GM23338 (cell line): Measurements from ENCODE around the gene CDC25B. TPM values are rescaled to one million over a fixed set of nuclear protein-coding genes. Genes with fewer than 3 reads are reported as not detected.

Experiments
- ATAC-seq: fragments of 200-7000 bp; cut with Tn5 transposase; 3 replicates; pipeline ENCODE4 v1.9.1; 2020
- DNase-seq: peaks from one replicate; pipeline ENCODE4 v3.0.0-alpha.2; 2015; ENCODE audit warnings: low spot score
- H2AFZ ChIP-seq: fragments of 200-600 bp; sonication (generic); 2 replicates; pipeline ENCODE4 v1.8.0; 2016; ENCODE audit warnings: antibody characterized with exemption, mild to moderate bottlenecking, moderate library complexity
- H3F3A ChIP-seq: fragments of 200-600 bp; sonication (generic); replicated peaks from 2 replicates; pipeline ENCODE4 v1.8.0; 2017; ENCODE audit warnings: antibody characterized with exemption, mixed run types, low read depth
- H3K27ac ChIP-seq: fragments of 200-600 bp; sonication (generic); 2 replicates; pipeline ENCODE4 v1.6.1; 2016; ENCODE audit warnings: low read depth
- H3K27me3 ChIP-seq: fragments of 200-600 bp; sonication (generic); 2 replicates; pipeline ENCODE4 v1.8.0; 2016; ENCODE audit warnings: mild to moderate bottlenecking, mixed run types, moderate library complexity; ENCODE audit not compliant: insufficient read depth
- H3K36me3 ChIP-seq: fragments of 200-600 bp; sonication (generic); 2 replicates; pipeline ENCODE4 v1.8.0; 2016; ENCODE audit warnings: mild to moderate bottlenecking; ENCODE audit not compliant: insufficient read depth
- H3K4me1 ChIP-seq: fragments of 200-600 bp; sonication (generic); 2 replicates; pipeline ENCODE4 v1.8.0; 2016; ENCODE audit warnings: mild to moderate bottlenecking, moderate library complexity; ENCODE audit not compliant: insufficient read depth
- H3K4me2 ChIP-seq: fragments of 200-600 bp; sonication (generic); 2 replicates; pipeline ENCODE4 v1.7.1; 2017; ENCODE audit warnings: mixed run types
- H3K4me3 ChIP-seq: fragments of 200-600 bp; sonication (generic); 2 replicates; pipeline ENCODE4 v1.6.1; 2016; ENCODE audit warnings: mixed run types
- H3K79me2 ChIP-seq: fragments of 200-600 bp; sonication (generic); replicated peaks from 2 replicates; pipeline ENCODE4 v1.8.0; 2017; ENCODE audit warnings: mild to moderate bottlenecking; ENCODE audit not compliant: insufficient read depth
- H3K9me2 ChIP-seq: fragments of 200-600 bp; sonication (generic); 2 replicates; pipeline ENCODE4 v1.8.0; 2017; ENCODE audit not compliant: insufficient read depth
- H4K20me1 ChIP-seq: fragments of 200-600 bp; sonication (generic); replicated peaks from 2 replicates; pipeline ENCODE4 v1.8.0; 2017; ENCODE audit warnings: mild to moderate bottlenecking; ENCODE audit not compliant: insufficient read depth
- H3K27ac Mint-ChIP-seq: 2 replicates; pipeline ENCODE4 v1.8.0; 2020; ENCODE audit warnings: inconsistent platforms, mild to moderate bottlenecking, moderate library complexity, mixed read lengths
- H3K27me3 Mint-ChIP-seq: 3 replicates; pipeline ENCODE4 v1.8.0; 2022; ENCODE audit warnings: low read depth, mild to moderate bottlenecking, moderate library complexity, mixed read lengths, inconsistent platforms; ENCODE audit not compliant: insufficient read depth, poor library complexity
- H3K36me3 Mint-ChIP-seq: 3 replicates; pipeline ENCODE4 v1.8.0; 2021; ENCODE audit warnings: low read depth, mild to moderate bottlenecking, inconsistent platforms, moderate library complexity, mixed read lengths
- H3K4me1 Mint-ChIP-seq: 3 replicates; pipeline ENCODE4 v1.8.0; 2020; ENCODE audit warnings: mild to moderate bottlenecking, inconsistent platforms, mixed read lengths
- H3K4me3 Mint-ChIP-seq: 3 replicates; pipeline ENCODE4 v1.8.0; 2021; ENCODE audit warnings: moderate library complexity, mild to moderate bottlenecking, inconsistent platforms, mixed read lengths
- H3K9me3 Mint-ChIP-seq: 3 replicates; pipeline ENCODE4 v1.8.0; 2020; ENCODE audit warnings: moderate library complexity, mild to moderate bottlenecking, inconsistent platforms, mixed read lengths
- CREB1 ChIP-seq: fragments of 250-450 bp; sonication (Bioruptor Pico); IDR thresholded peaks from 2 replicates; pipeline ENCODE4 v1.5.0; 2020; ENCODE audit warnings: low read depth, mild to moderate bottlenecking, moderate library complexity
- CTCF ChIP-seq, 2 experiments: fragments of 200-600 bp in 1 of 2; sonication (generic) in 1 of 2; conservative IDR thresholded peaks; 2 replicates each; pipeline versions ENCODE4 v1.5.1 to v1.6.1; 2016 to 2017; ENCODE audit warnings: antibody characterized with exemption in 2 of 2, low read depth in 2 of 2, mild to moderate bottlenecking in 2 of 2, moderate library complexity in 1 of 2
- EZH2 ChIP-seq: fragments of 200-600 bp; sonication (generic); IDR thresholded peaks from one replicate; pipeline ENCODE4 v1.8.0; 2017; ENCODE audit warnings: antibody characterized with exemption, mild to moderate bottlenecking, low read depth; ENCODE audit not compliant: unreplicated experiment
- JUNB ChIP-seq: IDR thresholded peaks from one replicate; pipeline ENCODE4 v1.6.1; 2016; ENCODE audit warnings: antibody characterized with exemption; ENCODE audit not compliant: unreplicated experiment
- NANOG ChIP-seq: IDR thresholded peaks from 2 replicates; pipeline ENCODE4 v1.6.1; 2016; ENCODE audit warnings: antibody characterized with exemption, borderline replicate concordance
- STAT1 ChIP-seq: IDR thresholded peaks from one replicate; pipeline ENCODE4 v1.6.1; 2016; ENCODE audit warnings: antibody characterized with exemption; ENCODE audit not compliant: unreplicated experiment
- ZNF331 ChIP-seq: fragments of 250-450 bp; sonication (Bioruptor Pico); IDR thresholded peaks from 2 replicates; pipeline ENCODE4 v1.5.0; 2020; ENCODE audit warnings: low read depth, mild to moderate bottlenecking, moderate library complexity
- polyA plus RNA-seq: library from polyadenylated mRNA; unstranded; fragments of >200 nt; fragmentation: Nextera tagmentation; extraction: Ambion mirVana; gene quantifications from 2 replicates; pipeline ENCODE4 v1.2.1, GENCODE V29; 2016
- total RNA-seq: library from RNA; depleted of rRNA; stranded (reverse); fragments of >200 nt; shearing (Covaris generic); gene quantifications from 2 replicates; pipeline ENCODE4 v1.2.3, GENCODE V29; 2014
- TF ChIP-seq, protein P1 (sequence below): fragments of 250-450 bp; sonication (Bioruptor Pico); IDR thresholded peaks from 2 replicates; pipeline ENCODE4 v1.5.0; 2020; ENCODE audit warnings: mild to moderate bottlenecking, moderate library complexity

The CDC25B gene
- total and polyA plus RNA-seq, 2 experiments from 2014 or later = 10.5 to 33.0 TPM

- TF ChIP-seq CREB1 (CRISPR knock-in tag) = no peak
- TF ChIP-seq, protein P1, sequence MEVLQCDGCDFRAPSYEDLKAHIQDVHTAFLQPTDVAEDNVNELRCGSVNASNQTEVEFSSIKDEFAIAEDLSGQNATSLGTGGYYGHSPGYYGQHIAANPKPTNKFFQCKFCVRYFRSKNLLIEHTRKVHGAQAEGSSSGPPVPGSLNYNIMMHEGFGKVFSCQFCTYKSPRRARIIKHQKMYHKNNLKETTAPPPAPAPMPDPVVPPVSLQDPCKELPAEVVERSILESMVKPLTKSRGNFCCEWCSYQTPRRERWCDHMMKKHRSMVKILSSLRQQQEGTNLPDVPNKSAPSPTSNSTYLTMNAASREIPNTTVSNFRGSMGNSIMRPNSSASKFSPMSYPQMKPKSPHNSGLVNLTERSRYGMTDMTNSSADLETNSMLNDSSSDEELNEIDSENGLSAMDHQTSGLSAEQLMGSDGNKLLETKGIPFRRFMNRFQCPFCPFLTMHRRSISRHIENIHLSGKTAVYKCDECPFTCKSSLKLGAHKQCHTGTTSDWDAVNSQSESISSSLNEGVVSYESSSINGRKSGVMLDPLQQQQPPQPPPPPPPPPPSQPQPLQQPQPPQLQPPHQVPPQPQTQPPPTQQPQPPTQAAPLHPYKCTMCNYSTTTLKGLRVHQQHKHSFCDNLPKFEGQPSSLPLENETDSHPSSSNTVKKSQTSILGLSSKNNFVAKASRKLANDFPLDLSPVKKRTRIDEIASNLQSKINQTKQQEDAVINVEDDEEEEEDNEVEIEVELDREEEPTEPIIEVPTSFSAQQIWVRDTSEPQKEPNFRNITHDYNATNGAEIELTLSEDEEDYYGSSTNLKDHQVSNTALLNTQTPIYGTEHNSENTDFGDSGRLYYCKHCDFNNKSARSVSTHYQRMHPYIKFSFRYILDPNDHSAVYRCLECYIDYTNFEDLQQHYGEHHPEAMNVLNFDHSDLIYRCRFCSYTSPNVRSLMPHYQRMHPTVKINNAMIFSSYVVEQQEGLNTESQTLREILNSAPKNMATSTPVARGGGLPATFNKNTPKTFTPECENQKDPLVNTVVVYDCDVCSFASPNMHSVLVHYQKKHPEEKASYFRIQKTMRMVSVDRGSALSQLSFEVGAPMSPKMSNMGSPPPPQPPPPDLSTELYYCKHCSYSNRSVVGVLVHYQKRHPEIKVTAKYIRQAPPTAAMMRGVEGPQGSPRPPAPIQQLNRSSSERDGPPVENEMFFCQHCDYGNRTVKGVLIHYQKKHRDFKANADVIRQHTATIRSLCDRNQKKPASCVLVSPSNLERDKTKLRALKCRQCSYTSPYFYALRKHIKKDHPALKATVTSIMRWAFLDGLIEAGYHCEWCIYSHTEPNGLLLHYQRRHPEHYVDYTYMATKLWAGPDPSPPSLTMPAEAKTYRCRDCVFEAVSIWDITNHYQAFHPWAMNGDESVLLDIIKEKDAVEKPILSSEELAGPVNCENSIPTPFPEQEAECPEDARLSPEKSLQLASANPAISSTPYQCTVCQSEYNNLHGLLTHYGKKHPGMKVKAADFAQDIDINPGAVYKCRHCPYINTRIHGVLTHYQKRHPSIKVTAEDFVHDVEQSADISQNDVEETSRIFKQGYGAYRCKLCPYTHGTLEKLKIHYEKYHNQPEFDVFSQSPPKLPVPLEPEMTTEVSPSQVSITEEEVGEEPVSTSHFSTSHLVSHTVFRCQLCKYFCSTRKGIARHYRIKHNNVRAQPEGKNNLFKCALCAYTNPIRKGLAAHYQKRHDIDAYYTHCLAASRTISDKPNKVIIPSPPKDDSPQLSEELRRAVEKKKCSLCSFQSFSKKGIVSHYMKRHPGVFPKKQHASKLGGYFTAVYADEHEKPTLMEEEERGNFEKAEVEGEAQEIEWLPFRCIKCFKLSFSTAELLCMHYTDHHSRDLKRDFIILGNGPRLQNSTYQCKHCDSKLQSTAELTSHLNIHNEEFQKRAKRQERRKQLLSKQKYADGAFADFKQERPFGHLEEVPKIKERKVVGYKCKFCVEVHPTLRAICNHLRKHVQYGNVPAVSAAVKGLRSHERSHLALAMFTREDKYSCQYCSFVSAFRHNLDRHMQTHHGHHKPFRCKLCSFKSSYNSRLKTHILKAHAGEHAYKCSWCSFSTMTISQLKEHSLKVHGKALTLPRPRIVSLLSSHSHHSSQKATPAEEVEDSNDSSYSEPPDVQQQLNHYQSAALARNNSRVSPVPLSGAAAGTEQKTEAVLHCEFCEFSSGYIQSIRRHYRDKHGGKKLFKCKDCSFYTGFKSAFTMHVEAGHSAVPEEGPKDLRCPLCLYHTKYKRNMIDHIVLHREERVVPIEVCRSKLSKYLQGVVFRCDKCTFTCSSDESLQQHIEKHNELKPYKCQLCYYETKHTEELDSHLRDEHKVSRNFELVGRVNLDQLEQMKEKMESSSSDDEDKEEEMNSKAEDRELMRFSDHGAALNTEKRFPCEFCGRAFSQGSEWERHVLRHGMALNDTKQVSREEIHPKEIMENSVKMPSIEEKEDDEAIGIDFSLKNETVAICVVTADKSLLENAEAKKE (CRISPR knock-in tag) = no peak
Observed at GRCh38 chr20:3798373-3798768, 2.3 kb downstream of the CDC25B start (continued).

DNA sequence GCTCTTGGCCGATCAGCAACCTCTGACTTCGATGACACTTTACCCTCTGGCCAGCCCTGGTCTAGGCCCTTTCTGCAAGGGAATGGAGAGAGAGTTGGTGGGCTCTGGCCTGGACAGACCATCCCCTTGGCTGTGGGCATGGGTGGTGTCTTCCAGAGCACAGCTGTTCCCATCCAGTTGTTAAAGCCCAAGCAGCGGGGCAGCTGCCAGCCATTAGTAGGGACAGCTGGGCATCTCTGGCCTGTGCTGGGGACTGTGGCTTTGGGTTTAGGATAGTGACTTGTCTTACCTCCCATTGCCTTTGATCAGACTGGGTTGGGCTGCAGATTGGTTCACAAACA lies 2.8 kb downstream of the CDC25B start:
- peak overlapping the region; percentile 76; the same call in 1 of the 2 replicates for H3K27ac ChIP-seq
- Mint-ChIP-seq H3K4me3 (peak overlapping the region; percentile 26; the same call in 1 of the 3 replicates), H3K27me3 (peaks cover 31% of the 10 kb centered on the region)
- TF ChIP-seq CTCF (conservative IDR thresholded peaks at IDR 0.05; ENCODE audit: low read depth in 2 of 2) = no peak
- no peak for TF ChIP-seq EZH2
- TF ChIP-seq JUNB = no peak
- TF ChIP-seq, protein P1 (CRISPR knock-in tag) = no peak
- TF ChIP-seq ZNF331 (CRISPR knock-in tag) = no peak
- TF ChIP-seq STAT1 = no peak
- no peak for TF ChIP-seq NANOG

More for the DNA sequence above, 2.8 kb downstream of the CDC25B start:
- Histone ChIP-seq H3K27me3 (no peaks in the 10 kb centered on the region), H3K79me2 (no peaks in the 10 kb centered on the region), H4K20me1 (no peaks in the 10 kb centered on the region; the same call in 1 of the 2 replicates), H3F3A (peaks cover 17% of the 10 kb centered on the region; the same call in 1 of the 2 replicates), H2AFZ (no peak overlapping the region), H3K4me3 (peak overlapping the region; percentile 44; the same call in 1 of the 2 replicates), H3K4me2 (peak overlapping the region; percentile 72), H3K36me3 (no peaks in the 10 kb centered on the region), H3K4me1 (peaks cover 43% of the 10 kb centered on the region), H3K9me2 (no peaks in the 10 kb centered on the region)
- ATAC-seq (no peak), DNase-seq (no peak)
- H3K27ac Mint-ChIP-seq = no peak overlapping the region; the same call in none of the 2 replicates
- peaks cover 46% of the 10 kb centered on the region for H3K4me1 Mint-ChIP-seq
- no peaks in the 10 kb centered on the region for H3K9me3 Mint-ChIP-seq
- peaks cover 37% of the 10 kb centered on the region for H3K36me3 Mint-ChIP-seq
